GM18526 (cell line): Measurements from ENCODE around the gene UNKL.

Experiments used
- POLR2A ChIP-seq: IDR thresholded peaks from 3 replicates; pipeline ENCODE4 v1.6.1; 2011; ENCODE audit not compliant: insufficient read length; ENCODE audit errors: extremely low read depth

UNKL gene

GRCh38 chr16:1437606-1438005 lies 23.1 kb upstream of the UNKL start:
- no peak for TF ChIP-seq POLR2A

DNA sequence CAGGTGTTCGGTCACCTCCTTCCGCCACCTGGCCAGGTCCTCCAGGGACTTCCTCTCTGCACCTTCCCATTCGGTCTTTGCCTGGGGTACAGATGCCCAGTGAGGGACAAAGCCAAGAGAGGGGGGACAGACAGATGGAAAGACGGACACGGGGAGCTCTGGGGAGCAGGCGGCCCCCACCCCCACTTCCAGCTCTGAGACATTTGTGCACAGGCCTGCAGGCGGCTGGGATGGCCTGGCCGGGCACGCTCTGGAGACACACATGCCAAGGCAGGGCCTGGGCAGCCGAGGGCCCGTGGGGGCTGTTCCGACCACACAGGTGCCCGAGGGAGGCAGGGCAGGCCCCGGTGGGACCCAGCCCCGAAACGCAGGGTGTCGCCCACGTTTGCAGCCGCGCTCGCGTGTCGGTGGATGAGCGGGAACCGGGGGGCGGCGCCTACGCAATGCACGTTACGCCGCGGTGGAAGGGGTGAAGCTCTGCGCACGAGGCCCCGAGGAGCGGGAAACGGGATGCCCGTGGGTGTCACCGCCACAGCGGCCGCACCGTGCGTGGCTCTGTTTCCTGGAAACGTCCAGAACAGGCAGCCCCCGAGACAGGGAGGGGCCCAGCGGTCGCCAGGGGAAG lies 22.3 kb upstream of the UNKL start:
- TF ChIP-seq POLR2A: no peak

DNA sequence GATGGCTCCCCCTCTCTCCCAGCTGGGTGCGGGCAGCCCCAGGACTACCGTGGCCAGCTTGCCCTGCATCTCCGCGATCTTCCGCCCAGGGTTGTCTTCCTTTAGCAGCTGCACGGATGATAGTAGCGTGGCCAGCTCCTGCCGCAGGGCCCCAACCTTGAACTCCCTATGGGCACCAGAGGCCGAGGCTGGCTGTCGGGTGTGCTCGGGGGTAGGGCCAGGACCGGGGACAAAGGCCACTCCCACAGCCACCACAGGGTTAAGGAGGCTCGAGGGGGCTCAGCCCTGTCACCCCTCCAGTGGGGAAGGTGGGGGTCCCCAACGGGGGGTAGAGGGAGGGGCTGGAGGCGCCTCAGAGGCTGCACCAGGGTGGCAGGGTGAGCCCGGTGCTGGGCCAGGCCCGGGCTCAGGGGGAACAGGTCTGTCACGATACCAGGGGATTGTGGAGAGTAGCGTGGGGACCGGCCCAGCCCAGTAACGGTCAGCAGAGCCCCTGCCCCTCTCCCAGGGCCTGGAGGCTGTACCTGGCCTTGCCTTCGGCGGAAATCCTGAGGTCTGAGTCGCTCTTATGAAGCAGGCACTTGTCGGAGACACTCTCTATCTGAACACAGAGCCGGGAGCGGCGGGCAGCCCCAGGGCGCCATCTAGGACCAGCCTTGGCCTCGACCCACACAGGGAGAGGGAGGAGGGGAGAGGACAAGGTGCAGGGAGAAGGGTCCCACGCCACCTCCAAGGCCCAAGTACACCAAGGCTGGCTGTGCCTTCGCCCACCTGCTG lies 21.6 kb upstream of the UNKL start:
- TF ChIP-seq POLR2A: no peak

GRCh38 chr16:1434644-1435592 lies 20.4 kb upstream of the UNKL start:
- TF ChIP-seq POLR2A: no peak

GRCh38 chr16:1433756-1434155 lies 19.3 kb upstream of the UNKL start:
- no peak for TF ChIP-seq POLR2A

DNA sequence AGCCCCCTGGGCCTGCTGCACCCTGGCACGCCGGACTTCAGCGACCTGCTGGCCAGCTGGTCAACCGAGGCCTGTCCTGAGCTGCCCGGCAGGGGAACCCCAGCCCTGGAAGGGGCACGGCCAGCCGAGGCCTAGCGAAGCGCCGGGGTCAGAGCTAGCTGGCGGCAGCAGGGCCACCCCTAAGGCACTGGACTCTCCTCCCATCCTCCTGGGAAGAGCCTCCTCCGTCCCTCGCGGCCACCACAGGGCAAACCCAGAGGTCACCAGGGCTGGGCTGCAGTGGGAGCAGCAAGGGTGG lies 18.7 kb upstream of the UNKL start:
- TF ChIP-seq POLR2A: no peak

GRCh38 chr16:1432388-1433262 lies 18.1 kb upstream of the UNKL start:
- no peak for TF ChIP-seq POLR2A

GRCh38 chr16:1431497-1432270 lies 17.2 kb upstream of the UNKL start:
- no peak for TF ChIP-seq POLR2A

DNA sequence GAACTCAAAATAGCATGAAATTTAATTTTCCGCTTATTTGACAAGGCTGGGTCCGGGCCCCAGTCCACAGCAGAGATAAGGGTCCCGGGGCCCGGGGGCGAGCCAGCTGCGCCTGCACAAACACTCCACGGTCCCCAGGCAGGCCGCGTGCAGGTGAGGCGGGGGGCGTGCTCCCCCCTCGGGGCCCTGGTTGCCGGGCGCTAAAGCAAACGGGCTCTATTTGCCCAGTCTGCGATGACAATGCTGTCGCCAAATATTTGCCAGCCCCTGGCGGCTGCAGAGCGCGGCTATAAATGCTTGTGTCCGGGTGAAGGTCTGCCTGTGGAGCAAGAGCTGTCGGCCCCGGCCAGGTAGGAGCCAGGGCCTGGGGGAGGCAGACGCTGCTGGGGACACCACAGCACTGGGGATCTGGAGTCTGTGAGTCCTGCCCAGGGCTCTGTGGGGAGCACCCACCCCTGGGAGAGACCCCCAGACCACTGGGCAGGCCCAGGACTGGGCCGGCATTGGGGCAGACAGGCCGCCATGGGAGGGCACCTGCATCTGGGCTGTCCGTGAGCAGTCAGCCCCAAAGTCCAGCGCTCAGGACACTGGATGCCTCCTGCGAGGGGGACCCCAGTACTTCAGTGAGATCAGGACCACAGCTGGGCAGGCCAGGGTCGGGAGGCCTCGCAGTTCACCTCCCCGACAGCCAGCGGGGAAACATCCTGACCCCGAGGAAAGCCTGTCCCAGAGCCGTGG lies 16.4 kb upstream of the UNKL start, which contains the start of gene PERCC1:
PERCC1 (plus strand) TSS at position 320 of the 738 bp plus-strand sequence. CDS start 1,516 bp downstream, outside the sequence.
- TF ChIP-seq POLR2A: no peak

- TF ChIP-seq POLR2A: no peak
These were observed 15.8 kb upstream of the UNKL start for GRCh38 chr16:1430214-1430758.

DNA sequence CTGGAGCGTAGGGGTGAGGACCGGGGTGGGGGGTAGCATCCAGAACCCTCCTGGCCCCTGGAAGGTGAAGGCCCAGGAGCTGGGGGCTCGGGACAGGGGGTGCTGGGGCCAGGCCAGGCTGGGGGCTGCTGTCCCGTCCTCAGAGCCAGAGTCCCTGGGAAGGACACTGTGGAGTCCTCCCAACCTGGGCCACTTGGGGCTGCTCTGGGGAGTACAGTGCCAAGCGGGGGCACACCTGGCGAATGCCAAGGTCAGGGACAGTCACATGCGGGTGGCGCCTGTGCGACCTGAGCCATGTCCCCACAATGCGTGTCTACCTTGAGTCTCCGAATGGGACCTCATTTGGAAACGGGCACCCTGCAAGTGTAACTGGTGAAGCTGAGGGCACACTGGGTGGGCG lies 15.1 kb upstream of the UNKL start:
- TF ChIP-seq POLR2A: no peak

DNA sequence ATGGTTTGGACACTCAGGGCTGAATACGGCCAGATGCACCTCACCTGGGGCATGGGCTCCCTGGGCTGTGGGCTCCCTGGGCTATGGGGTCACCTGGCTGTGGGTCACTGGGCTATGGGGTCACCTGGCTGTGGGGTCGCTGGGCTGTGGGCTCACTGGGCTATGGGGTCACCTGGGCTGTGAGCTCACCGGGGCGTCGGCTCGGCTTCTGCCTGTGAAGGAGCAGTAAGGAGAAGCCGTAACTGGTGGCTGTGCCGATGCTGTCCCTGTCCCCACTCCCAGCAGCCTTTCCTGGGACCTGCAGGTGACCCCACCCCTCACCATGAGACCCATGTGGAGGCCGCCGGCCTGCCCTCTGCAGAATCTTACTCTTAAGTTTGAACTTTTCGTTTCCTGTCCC lies 14.5 kb upstream of the UNKL start:
- no peak for TF ChIP-seq POLR2A

DNA sequence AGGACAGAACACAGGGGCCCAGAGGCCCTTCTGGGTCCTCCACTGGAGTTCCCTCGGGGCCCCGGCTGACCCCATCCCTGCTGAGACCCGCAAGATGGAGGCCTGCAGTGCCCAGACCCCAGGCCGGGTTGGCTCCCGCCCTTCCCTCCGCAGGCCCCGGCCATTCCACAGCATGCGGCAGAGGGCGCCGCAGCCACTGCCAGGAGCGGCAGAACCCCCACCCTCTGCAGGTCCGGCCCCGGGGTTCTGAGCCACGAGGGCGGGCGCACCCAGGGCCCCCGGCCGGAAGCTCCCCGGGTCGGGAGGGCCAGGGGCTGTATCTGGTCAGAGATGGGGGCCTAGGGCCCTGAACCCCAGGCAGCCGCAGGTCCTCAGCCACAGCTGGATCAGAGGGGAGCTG lies 14.0 kb upstream of the UNKL start:
- TF ChIP-seq POLR2A: no peak
